Left ventricle myocardium superior (tissue), 1 donor: ENCODE measurements around the gene JCAD. TPM values are rescaled to one million over a fixed set of nuclear protein-coding genes. Genes with fewer than 3 reads are reported as not detected.
"Not testable (repeated sequence)": the region's sequence is repeated elsewhere in the genome, so short reads cannot be mapped to it uniquely, and the experiment has no call there.

Source experiments
- ATAC-seq: fragments of 200-7000 bp; cut with Tn5 transposase; one replicate; pipeline ENCODE4 v1.9.1; 2020; ENCODE audit warnings: mild to moderate bottlenecking, moderate library complexity
- DNase-seq: peaks from one replicate; pipeline ENCODE4 v3.0.0-alpha.2; 2020
- intact Hi-C: fragments of 100-400 bp; cut with micrococcal nuclease; formaldehyde crosslinking; loops from one replicate; pipeline ENCODE4 v1.11.0; 2022
- long read RNA-seq: library from polyadenylated mRNA; unstranded; transcript quantifications from one replicate; pipeline ENCODE4 v2.0.0, GENCODE V29; 2021
- total RNA-seq: library from RNA; stranded (reverse); fragmentation: NEBNext Ultra II Directional; extraction: Animal tissue kit (Norgen Biotek cat#: 25700); gene quantifications from one replicate; pipeline ENCODE4 v1.2.1, GENCODE V29; 2021
- donor health status: DM: no; HTN: yes; CAD: no; lungs with severe emphysema.

The JCAD gene
- total RNA-seq, result 30.4 TPM
- long read RNA-seq, full-length matches to known transcripts, result 1 of 14 reads
- long read RNA-seq, partial matches to known transcripts, result 2 of 14 reads
- long read RNA-seq, other reads (novel, unspliced or antisense), result 11 of 14 reads

DNA sequence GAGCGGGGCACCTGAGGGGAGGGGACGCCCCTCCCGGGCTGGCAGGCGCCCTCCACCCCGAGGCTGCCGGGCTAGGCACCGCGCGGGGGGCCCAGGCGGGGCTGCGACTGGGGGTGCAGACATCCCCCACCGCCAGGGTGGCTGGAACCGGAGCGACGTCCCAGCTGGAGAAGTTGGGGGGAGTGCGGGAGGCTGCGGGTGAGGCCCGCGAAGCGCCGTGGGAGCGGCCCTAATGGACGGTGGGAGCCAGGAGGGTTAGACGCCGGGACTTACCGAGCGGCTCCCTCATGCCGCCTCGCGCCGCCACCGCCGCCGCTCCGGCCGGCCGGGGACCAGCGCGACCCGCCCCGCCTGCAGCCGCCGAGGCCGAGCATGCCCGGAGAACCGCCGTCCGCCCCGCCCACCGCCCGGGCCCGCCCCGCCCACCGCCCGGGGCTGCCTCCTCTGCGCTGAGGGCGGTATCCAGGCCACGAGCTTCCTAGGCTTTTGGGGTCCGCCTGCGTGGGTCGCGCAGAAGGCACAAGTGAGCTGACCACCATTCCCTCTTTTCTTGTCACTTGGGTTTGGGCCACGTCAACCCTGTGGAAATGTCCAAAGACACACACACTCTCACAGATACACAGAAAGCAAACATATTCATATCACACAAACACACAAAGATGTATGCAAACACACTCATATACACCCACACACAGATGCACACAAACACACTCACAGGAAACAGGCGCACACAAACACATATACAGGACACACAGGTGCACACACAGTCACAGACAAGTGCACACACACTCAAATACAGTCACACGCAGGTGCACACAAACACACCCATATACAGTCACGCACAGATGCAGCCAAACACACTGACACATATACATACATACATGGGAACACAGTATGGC lies at the start of gene JCAD:
Gene JCAD, minus strand, starts transcription at position 378 of the 899 bp plus-strand sequence. CDS start 11,774 bp downstream, outside the sequence.
- peak; percentile 90 for DNase-seq
- intact Hi-C loops, result no loop called here
- peak; percentile 94 for ATAC-seq

DNA sequence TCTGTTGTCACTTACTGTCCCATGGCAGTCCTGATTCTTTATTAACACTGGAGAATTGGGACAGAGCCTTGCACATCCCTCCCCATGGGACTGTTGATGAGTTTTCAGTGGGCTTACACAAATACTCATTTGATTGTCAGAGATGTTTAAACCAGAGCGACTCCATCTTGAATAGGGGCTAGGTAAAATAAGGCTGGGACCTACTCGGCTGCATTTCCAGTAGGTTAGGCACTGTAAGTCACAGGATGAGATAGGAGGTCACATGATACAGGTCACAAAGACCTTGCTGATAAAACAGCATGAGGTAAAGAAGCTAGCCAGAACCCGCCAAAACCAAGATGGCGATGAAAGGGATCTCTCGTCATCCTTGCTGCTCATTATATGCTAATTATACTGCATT lies 47.6 kb upstream of the JCAD start:
- ATAC-seq, result no peak
- DNase-seq, result no peak
- intact Hi-C loops, result no loop called here

DNA sequence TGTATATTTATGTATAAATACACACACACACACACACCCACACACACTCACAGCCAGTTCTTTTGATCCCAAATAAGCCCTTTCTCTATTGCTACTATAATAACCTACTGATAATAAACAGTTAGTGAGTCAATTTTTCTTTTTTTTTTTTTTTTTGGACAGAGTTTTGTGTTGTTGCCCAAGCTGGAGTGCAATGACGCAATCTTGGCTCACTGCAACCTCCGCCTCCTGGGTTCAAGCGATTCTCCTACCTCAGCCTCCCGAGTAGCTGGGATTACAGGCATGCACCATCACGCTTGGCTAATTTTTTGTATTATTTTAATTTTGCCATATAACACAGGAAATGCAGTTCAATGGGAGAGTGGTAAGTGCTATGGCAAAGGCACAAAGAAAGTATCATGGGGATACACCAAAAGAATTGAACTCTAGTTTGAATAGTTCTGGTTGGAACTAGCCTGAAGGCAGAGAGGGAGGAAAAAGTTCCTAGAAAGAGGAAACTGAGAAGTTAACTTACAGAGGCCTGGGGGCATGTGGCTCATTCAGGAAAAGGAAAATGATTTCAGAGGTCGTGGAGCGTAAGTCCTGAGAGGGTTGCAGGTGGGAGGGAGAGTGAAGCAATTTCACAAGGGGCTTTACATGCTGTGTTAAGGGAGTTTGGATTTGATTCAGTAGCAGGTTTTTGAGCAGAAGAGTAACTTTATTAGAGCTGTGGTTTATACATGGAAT lies 44.4 kb upstream of the JCAD start:
- ATAC-seq (no peak), DNase-seq (no peak)
- intact Hi-C loops, result no loop called here

DNA sequence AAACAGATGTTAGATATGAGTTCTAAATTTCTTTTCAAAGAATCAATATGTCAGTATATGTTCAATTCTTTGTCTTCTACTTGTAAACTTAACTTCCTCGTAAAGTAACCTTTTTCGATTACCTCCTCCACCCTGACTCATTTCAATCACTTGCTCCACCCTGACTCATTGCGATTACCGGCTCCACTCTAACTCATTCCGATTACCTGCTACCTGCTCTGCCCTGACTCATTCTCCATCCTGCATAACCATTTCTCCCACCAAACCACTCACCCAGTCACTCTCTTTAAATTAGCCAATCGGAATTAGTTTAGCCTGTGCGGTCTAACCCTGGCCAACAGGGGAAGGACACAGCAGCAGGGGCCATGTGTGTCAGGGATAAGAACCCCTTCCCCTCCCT lies 40.3 kb upstream of the JCAD start:
- DNase-seq, intact Hi-C loops, ATAC-seq: not testable (repeated sequence)

DNA sequence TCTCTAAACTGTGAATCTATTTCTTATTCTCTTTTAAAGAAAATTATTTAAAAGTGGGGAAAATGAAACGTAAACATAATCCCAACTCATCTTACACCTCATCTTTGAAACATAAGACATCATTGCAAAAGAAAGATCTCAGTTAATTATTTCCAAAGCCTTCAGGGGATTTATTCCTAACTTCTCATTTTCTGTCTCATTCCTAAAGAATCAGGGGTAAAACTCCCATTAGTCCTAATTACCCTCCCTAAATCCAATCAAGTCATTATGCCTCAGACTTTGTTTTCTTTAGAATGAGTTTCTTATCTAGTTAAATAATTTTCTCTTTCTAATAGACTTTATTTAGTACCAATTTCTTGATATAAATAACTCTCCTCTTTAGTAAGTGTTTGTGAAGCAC lies 39.7 kb upstream of the JCAD start:
- intact Hi-C loops, result no loop called here
- no peak for ATAC-seq
- DNase-seq, result no peak

DNA sequence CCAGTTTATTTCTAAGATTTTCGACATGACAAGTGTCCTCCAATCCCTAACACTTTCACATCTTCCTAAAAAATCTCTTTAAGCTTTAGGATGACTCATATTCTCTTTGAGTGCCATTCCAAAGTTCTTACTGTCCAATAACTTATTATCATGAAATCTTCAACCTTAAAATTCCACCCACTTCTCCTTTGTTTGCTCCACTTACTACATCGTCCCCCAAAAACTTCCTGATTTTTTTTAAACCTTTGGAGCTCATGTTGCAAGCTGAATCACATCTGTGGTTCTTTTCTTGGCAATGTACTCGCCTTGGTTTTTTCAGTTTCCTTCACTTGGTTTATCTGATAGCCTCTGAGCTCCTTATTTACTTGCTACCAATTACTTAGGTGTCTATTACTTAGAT lies 39.2 kb upstream of the JCAD start:
- ATAC-seq (no peak), DNase-seq (no peak)
- intact Hi-C loops, result no loop called here

DNA sequence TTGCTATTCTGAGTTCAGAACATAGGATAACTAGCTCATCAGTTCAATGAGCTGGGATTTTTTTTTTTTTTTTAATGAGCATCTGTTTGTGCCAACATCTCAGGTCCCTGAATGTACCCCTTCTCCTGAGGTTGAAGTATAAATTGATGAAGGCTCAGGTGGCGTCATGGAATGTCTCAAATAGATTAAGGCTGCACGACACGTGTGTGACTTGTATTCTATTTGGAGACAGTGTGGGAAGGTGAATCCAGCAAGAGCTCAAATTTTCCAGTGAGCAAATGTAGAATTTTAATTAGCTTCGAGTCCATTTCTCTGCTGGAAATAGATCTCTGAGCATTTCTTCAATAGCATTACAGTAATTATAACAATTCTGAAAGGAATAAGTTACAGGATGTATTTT lies 37.2 kb upstream of the JCAD start:
- intact Hi-C loops, result no loop called here
- no peak for DNase-seq
- no peak for ATAC-seq

DNA sequence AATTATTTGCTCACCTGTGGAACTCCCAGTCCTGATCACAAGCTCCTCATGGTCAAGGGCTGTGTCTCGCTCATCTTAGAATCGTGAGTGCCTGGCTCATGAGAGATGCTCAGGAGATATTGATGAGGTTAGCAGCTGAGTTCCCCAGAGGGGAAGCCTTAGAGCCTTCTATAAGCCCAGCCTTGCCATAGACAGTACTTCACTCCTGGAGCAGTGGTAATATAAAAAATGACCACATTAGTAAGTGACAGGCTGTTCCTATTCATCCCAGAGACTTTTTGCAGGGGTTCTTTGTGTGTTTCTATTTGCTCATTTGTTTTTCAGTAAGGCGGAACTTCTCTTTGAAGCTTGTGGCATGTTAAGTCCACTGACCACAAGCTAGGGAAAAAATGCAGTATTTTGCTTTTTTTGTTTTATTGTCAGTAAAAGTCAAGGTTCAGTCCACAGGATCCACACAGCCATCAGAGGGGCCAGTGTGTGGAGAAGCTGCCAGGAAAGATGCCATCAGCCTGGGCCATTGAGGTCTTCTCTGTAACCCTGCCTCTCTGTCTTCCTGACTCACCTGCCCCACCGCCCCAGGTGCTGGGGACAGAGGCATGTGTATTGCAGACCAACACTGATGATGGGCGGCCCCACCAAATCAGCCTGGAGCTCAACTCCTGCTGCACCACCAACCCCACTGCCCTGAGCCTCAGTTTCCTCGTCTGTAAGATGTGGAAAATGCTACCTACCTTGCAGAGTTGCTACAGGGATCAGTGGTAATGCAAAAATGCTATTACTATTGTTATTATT lies 36.4 kb upstream of the JCAD start:
- no peak for DNase-seq
- intact Hi-C loops, result no loop called here

DNA sequence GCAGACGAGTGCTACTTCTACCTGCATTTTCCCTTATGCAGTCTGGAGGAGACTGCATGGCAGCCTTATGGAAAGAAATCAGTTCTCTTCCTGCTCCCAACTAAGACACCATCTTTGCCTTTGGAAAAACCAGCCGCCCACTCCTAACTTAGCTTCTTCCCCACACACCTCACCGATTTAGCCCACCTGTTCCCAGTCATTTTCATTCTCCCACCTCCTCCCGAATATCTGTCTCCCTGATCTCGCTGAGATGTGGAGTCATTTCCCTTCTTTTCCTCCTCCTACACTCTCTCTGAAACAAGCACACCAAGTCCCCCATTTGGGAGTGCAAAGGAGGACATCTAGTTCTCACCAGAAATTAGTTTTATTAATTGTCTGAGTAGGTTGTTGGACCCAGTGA lies 35.2 kb upstream of the JCAD start:
- ATAC-seq (no peak), DNase-seq (no peak)
- intact Hi-C loops, result no loop called here

More for the DNA sequence above, 36.4 kb upstream of the JCAD start:
- ATAC-seq, result no peak

- intact Hi-C loops, result no loop called here
- DNase-seq, result no peak
- no peak for ATAC-seq
Measured at GRCh38 chr10:30093303-30093950, 34.0 kb upstream of the JCAD start.

- DNase-seq (no peak), ATAC-seq (no peak)
- intact Hi-C loops, result no loop called here
Measured at GRCh38 chr10:30092151-30092790, 32.9 kb upstream of the JCAD start.

DNA sequence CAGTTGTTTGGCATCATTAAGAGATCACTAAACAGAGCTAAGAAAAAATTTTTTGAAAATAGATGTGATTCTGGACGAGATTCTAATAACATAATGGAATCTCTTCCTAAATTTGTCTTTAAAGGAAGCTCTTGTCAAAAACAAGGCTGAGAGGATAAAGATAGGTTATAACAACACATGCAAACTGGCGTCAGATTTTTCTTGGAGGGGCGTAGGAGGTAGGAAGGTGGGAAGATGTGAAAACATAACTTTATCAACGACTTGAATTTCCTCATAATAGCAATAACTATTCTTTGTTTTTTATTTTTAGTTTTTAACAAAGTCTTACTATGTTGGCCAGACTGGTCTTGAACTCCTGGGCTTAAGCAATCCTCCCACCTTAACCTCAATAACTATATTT lies 31.8 kb upstream of the JCAD start:
- DNase-seq (no peak), ATAC-seq (no peak)
- intact Hi-C loops, result no loop called here

DNA sequence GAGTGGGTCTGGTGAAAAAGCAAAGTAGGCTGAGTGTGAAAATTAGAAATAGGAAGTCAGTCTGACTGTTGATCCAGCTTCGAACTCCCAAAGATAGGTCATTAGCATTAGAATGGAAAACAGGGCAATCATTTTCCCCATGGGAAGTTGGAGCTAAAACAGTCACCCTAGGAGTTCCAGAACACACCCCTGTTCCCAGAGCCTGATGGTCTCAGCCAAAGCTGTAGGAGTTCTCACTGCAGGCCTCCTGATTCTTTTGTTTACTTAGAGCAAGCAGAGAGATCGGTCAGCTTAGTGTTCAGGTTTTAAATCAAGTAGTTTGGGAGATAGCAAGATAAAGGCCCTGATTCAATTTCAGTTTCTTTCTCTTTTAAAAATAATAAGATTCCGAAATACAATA lies 28.8 kb upstream of the JCAD start:
- intact Hi-C loops, result no loop called here
- DNase-seq (no peak), ATAC-seq (no peak)

DNA sequence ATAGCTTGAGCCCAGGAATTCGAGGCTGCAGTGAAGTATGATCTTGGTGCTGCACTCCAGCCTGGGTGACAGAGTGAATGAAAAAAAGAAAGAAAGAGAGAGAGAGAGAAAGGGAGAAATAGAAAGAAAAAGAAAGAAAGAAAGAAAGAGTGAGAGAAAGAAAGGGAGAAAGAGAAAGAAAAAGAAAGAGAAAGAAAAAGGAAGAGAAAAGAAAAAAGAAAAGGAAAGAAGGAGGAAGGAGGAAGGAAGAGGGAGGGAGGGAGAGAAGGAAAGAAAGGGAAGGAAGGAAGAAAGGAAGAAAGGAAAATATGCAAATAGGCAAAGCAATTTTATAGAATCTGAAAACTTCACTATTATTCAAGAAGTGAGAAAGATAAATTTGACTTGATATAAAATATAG lies 24.5 kb upstream of the JCAD start:
- ATAC-seq, result no peak
- intact Hi-C loops, result no loop called here

GRCh38 chr10:30081182-30081581 lies 21.8 kb upstream of the JCAD start:
- DNase-seq, result no peak
- ATAC-seq, result no peak
- intact Hi-C loops, result no loop called here

More for the DNA sequence above, 24.5 kb upstream of the JCAD start:
- DNase-seq, result no peak

GRCh38 chr10:30080161-30080560 lies 20.8 kb upstream of the JCAD start:
- intact Hi-C loops, result no loop called here
- no peak for ATAC-seq
- no peak for DNase-seq

DNA sequence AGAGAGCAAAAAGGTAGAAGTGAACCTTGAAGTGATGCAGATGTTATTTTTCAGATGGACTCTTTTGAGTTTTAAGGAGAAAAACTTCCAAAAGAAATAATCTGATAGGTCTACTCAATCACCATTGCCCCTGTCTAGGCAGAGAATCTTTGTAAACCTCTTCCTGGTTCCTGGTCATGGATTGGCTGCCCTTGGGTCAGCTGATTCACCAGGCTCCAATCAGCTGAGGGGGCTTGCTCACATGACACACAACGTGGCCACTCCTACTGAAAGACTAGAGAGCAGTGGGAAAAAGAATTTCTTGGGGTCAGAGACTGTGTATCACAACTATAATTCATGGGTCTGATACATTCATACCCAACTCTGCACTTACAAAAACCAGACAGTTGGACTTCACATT lies 20.0 kb upstream of the JCAD start:
- DNase-seq, result no peak
- ATAC-seq, result no peak
- intact Hi-C loops, result no loop called here

GRCh38 chr10:30075481-30075880 lies 16.1 kb upstream of the JCAD start:
- ATAC-seq (no peak), DNase-seq (no peak)
- intact Hi-C loops, result no loop called here

GRCh38 chr10:30074933-30075332 lies 15.5 kb upstream of the JCAD start:
- no peak for ATAC-seq
- intact Hi-C loops, result no loop called here
- DNase-seq, result no peak
